ENCODE data around the gene VPS18. TPM values are rescaled to one million over a fixed set of nuclear protein-coding genes. Genes with fewer than 3 reads are reported as not detected.

The VPS18 gene
- total and polyA plus RNA-seq, 7 donors, result 8.1 to 20.5 (median 15.2) TPM

- intact Hi-C loops (cut with DNase I), result no loop called here
- H3K4me1 ChIP-seq, result no peaks in the 10 kb centered on the region
- ATAC-seq (no peak), DNase-seq (no peak)
- TF ChIP-seq, protein P1, sequence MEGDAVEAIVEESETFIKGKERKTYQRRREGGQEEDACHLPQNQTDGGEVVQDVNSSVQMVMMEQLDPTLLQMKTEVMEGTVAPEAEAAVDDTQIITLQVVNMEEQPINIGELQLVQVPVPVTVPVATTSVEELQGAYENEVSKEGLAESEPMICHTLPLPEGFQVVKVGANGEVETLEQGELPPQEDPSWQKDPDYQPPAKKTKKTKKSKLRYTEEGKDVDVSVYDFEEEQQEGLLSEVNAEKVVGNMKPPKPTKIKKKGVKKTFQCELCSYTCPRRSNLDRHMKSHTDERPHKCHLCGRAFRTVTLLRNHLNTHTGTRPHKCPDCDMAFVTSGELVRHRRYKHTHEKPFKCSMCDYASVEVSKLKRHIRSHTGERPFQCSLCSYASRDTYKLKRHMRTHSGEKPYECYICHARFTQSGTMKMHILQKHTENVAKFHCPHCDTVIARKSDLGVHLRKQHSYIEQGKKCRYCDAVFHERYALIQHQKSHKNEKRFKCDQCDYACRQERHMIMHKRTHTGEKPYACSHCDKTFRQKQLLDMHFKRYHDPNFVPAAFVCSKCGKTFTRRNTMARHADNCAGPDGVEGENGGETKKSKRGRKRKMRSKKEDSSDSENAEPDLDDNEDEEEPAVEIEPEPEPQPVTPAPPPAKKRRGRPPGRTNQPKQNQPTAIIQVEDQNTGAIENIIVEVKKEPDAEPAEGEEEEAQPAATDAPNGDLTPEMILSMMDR (IDR thresholded peaks at IDR 0.05), result no peak
- no peak overlapping the region for H3K4me3 ChIP-seq
- no peak overlapping the region for H3K27ac ChIP-seq
- no peaks in the 10 kb centered on the region for H3K36me3 ChIP-seq (ENCODE audit: insufficient read depth in 1 of 2, low read depth in 1 of 2)
- H3K9me3 ChIP-seq, result no peaks in the 10 kb centered on the region
- WGBS, 3 donors, result 95 to 97% (median 95%) methylated on average over 4 of the region's 4 CpGs
- peaks cover 0 to 8% (median 0%) of the 10 kb centered on the region in 3 donors for H3K27me3 ChIP-seq (ENCODE audit: insufficient read depth in 3 of 3, low read length in 2 of 3)
Observed at GRCh38 chr15:40867199-40867598, 27.1 kb upstream of the VPS18 start.

DNA sequence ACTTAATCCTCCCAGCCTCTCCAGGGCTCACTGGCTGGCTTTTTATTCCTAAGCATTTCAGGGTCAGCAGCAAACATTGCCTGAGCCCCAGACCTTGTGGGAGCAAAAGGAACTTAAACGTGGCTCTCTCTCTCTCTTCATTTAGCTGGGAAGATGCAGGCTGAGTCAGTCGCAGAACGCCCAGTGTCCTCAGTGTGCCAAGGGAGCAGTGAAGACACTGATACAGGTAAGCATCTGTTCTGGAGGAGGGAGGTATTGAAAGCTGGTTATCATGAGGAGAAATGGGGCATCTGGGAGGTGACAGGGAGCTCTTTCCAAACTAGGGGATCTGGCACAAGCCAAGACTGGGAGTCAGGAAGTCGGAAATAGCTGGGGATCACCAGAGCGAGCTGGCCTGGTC lies 24.6 kb upstream of the VPS18 start:
- intact Hi-C loops (cut with DNase I), result no loop called here
- Histone ChIP-seq H3K9me3 (no peaks in the 10 kb centered on the region), H3K27me3 (ENCODE audit: insufficient read depth in 3 of 3, low read length in 2 of 3) (peaks cover 0 to 16% (median 8%) of the 10 kb centered on the region in 3 donors), H3K27ac (no peak overlapping the region), H3K4me1 (peaks cover 4% of the 10 kb centered on the region), H3K36me3 (ENCODE audit: insufficient read depth in 1 of 2, low read depth in 1 of 2) (no peaks in the 10 kb centered on the region), H3K4me3 (no peak overlapping the region)
- 70 to 74% (median 71%) methylated on average over 5 of the region's 5 CpGs for WGBS, 3 donors
- TF ChIP-seq, protein P1 (IDR thresholded peaks at IDR 0.05), result no peak
- DNase-seq (no peak), ATAC-seq (no peak)

GRCh38 chr15:40870716-40871115 lies 23.5 kb upstream of the VPS18 start:
- Histone ChIP-seq H3K4me1 (peaks cover 4% of the 10 kb centered on the region), H3K27ac (no peak overlapping the region), H3K9me3 (no peaks in the 10 kb centered on the region), H3K36me3 (ENCODE audit: insufficient read depth in 1 of 2, low read depth in 1 of 2) (no peaks in the 10 kb centered on the region), H3K27me3 (ENCODE audit: insufficient read depth in 3 of 3, low read length in 2 of 3) (peaks cover 0 to 16% (median 8%) of the 10 kb centered on the region in 3 donors), H3K4me3 (no peak overlapping the region)
- no peak for DNase-seq
- no peak for ATAC-seq
- 100% methylated on average over 1 of the region's 1 CpG for WGBS, 3 donors
- TF ChIP-seq, protein P1 (IDR thresholded peaks at IDR 0.05), result no peak
- intact Hi-C loops (cut with DNase I), result no loop called here

DNA sequence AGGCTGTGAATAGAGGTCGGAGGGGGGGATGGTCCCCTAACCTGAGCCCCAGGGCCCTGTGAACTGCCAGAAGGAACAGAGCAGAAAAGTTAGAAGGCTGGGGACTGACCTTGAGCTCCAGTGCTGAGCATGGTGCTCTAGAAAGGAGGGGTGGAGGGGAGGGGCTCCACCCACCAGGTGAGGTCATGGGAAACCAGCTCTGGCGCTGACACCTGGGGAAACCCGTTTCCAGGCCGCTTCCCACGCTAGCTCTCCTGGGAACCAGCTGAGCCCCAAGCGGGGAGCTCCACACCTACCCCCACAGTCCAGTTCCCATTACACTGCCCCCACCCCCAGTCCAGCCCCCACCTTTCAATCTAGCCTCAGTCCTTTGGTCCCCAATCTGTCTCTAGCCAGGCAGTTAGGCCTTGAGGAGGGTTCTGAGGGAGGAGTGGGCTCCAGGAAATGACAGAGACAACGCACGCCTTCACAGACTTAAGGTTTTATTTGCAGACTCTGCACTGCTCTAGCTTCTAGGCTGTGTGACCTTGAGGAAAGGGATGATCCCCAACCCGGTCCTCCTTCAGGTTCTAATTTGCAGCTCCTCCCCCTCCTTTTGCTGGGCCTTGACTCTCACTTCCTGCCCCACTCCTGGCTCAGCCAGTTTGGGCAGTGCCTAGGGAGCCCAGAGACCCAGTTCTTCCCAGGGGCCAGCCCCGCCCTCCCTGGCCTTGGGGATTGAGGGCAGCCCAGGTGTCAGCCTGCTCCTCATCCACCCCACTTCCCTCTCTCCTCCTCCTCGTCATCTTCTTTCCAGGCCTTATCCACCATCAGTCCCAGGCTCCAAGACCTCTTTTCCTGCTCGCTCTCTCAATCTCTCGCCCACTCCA lies 22.3 kb upstream of the VPS18 start:
- no peak overlapping the region for H3K4me3 ChIP-seq
- peaks cover 0 to 16% (median 6%) of the 10 kb centered on the region in 3 donors for H3K27me3 ChIP-seq (ENCODE audit: insufficient read depth in 3 of 3, low read length in 2 of 3)
- DNase-seq, result no peak
- TF ChIP-seq, protein P1 (IDR thresholded peaks at IDR 0.05), result no peak
- no peak for ATAC-seq
- intact Hi-C loops (cut with DNase I), result no loop called here
- H3K9me3 ChIP-seq, result no peaks in the 10 kb centered on the region
- no peaks in the 10 kb centered on the region for H3K36me3 ChIP-seq (ENCODE audit: insufficient read depth in 1 of 2, low read depth in 1 of 2)
- 86 to 92% (median 89%) methylated on average over 12 to 13 of the region's 13 CpGs for WGBS, 3 donors
- no peak overlapping the region for H3K27ac ChIP-seq
- peaks cover 4% of the 10 kb centered on the region for H3K4me1 ChIP-seq

All from psoas muscle (tissue), 8 donors.